ENCODE measurements around the gene HOXA10.

The HOXA10 gene

DNA sequence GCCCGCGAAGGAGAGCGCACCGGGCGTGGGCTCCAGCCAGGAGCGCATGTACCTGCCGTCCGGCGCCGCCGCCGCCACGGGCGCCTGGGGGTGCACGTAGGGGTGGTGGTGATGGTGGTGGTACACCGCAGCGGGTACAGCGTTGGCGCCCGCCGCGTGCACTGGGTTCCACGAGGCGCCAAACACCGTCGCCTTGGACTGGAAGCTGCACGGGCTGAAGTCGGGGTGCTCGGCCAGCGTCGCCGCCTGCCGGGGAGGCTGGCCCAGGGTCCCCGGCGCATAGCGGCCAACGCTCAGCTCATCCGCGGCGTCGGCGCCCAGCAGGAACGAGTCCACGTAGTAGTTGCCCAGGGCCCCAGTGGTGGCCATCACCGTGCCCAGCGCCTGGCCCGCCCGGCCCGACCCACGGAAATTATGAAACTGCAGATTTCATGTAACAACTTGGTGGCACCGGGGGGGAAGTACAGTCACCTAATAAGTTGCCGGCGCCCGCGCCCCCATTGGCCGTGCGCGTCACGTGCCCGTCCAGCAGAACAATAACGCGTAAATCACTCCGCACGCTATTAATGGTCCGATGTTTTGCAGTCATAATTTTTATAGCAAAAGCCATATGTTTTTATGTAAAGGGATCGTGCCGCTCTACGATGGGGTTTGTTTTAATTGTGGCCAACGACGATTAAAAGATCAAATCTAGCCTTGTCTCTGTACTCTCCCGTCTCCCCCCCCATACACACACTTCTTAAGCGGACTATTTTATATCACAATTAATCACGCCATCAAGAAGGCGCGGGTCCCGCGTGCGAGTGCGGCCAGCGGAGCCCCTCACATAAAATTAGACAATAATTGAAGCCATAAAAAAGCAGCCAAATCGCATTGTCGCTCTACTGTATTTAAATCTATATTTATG is 8.8 kb downstream of the HOXA10 start, which contains the start of gene HOXA9:
HOXA9 (minus strand) TSS at position 449 of the 907 bp plus-strand sequence; CDS start at position 369, 80 bp downstream.
- no peak for DNase-seq

DNA sequence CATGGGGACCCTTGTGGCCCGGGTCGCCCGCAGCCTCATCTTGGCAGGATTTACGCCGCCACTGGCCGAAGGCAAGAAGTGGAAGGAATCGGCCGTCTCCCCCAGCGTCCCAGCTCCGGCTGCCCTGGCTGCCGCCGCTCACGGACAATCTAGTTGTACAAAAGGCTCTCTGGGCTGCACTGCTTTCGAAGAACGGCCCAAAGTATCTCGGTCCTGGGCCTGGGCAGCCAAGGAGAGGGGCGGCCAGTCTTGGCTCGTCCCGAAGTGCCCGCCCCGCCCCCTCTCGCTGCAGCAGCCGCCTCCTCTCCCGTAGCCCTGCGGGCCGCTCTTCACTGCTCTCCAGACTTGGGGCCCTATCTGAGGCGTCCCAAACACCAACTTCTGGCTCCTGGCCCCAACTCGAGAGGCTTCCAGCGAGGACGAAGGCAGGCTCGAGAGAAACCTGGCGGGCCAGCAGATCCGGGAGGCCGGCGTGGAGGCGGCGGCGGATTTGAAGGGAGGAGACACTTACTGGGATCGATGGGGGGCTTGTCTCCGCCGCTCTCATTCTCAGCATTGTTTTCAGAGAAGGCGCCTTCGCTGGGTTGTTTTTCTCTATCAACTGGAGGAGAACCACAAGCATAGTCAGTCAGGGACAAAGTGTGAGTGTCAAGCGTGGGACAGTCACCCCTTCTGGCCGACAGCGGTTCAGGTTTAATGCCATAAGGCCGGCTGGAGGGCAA is 9.6 kb downstream of the HOXA10 start:
- peak; percentile 48 for DNase-seq

DNA sequence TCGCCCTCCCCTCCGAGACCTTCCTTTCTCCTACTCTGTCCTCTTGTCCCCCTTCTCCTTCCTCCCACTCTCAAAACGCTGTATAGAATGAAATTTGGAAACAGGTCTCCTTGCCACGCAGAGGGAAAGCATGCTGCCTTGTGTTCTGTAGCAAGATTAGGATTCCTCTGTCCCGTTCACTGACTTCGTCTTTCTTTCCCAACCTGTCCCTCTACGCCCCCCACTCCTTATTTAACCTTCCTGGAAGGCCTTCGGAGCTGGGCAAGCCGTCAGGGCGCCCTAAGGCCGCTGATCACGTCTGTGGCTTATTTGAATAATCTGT is 10.1 kb downstream of the HOXA10 start:
- DNase-seq: no peak

DNA sequence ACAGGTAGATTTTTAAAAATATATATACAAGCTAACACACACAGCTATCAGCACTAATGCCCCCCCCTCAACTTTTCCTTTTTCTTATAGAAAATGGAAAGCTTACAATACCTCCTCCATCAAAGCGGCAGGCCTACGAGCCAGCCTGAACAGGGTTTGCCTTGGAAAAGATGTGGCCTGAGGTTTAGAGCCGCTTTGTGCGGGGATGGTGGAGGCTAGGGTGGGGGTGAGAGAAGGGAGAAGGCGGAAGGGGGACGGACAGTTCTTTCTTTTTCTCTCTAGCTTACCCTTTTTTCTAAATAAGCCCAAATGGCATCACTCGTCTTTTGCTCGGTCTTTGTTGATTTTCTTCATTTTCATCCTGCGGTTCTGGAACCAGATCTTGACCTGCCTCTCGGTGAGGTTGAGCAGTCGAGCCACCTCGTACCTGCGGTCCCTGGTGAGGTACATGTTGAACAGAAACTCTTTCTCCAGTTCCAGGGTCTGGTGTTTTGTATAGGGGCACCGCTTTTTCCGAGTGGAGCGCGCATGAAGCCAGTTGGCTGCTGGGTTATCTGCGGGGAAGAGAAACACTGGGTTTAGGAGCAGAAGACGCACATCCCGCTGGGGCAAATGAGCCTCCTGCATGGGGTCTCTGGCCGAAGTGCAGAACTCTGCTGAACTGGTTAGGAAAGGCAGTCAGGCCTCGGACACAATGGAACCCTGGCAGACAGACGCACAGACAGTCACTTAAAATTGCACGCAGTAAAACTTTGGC is 10.7 kb downstream of the HOXA10 start:
- DNase-seq: no peak

DNA sequence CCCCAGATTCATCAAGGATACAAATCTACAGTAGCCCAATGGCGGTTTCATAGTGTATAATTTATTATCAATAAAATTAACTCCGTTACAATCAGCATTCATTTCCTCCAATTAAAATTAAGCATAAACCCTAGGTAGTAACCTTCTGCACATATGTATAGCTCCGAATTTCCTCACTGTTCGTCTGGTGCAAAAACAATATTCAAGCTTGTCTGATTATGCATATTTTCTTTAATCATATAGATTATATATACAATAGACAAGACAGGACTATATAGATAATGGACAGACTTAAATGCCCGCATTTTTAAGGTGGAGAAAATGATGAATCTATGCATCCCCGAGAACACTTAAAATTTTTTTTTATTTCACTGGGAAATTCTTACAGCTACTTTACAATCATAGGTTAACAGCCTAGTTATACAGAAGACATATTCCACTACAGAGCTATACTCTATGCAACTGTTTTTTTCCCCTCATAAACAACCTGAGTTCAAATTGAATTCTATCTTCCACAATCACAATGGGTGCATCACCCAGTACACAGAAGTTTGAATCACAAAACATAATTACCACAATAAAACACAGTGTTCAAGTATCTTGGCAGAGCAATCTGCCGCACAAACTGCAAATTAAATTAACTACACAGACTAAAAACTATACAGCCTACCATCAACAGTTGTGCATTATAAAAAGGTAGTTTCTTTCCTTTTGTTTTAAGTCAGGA is 11.4 kb downstream of the HOXA10 start:
- no peak for DNase-seq

DNA sequence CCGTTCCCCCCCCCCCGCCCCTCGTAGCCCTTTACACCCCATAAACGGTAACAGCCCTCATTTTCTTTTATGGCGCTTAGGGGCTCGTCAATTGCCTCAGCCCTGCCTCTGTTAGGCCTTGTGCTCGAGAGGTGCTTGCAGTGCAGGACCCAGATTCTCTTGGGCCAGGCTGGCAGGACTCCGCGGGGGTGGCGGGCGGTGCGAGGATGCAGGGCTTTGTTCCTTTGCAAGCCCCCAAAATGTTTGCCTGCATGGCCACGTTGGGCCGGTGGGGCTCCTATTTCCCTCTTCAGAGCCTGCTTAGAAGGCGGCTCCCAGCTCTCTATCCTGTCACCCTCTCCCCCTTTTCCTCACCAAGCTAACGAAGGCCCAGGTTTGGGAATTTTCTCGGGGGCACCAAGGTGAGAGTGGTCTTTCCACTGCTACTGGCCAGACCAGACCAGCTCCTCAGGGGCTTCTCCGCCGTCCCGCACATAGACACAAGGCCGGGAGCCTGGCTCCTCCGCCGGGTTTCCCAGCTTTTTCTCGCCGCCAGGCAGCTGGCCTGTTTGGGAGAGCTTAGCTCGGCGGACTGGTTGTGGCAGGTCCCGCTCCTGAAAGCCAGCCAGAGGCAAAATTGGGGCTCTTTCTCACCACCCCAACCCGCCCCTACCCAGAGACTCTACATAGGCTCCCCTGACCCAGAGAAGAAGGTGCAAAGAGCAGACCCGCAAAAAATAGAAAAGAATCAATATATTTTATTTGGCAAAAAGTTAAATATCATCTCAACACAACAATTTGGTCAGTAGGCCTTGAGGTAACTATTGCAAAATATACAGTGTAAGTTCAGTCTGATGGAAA is 12.2 kb downstream of the HOXA10 start:
- DNase-seq: no peak

DNA sequence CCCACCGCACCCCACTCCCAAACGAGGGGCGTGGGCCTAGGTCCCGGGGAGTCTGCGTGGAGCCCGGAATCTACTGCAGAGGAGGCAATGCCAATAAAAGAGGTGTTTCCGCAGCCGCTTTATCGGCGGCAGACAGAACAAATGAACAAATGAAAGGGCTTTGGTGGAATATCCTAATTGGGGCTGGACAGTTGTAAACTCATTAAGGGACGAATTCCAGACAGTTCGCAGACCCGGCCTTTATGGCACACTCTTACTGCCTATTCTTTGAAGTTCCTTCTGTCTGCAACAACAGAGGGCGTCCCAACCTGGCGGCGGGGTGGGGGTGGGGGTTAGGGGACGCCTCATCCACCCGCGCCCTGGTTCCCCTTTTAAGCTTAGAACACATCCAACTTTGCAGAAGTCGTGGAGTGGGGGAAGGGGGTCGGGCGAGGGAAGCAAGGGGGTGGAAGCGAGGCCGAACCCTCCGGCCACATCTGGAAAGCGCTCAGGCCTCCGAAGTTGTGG is 12.9 kb downstream of the HOXA10 start:
- no peak for DNase-seq

DNA sequence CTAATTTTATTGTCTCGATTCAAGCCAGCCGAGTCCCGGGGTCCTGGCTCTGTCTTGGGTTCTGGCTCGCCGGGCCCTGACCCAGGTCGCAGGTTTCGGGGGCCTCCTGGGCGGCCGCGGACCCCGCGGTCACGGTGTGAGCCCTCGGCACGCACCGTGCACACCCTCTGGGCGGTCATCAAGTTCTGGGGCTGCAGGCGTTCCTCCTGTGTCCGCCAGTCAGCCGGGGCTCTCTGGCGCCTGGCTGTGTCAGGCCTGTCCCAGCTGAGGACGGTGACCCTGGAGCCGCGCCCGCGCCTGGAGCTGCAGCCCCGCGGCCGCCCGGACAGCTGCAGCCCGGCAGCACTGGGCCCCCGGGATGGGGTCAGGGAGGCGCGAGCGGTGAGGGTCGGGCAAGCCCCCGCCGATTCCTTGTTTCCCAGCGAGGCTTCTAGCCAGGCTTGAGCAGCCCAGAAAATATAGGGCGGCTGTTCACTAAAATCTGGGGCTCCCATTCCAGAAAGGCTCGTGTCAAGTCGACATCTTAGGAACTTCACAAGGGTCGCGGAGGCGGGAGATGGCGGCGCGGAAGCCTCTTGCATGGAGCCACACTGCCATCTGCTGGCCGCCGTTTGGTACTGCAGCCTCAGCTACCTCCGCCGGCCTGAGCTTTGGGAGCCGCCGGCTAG is 13.4 kb downstream of the HOXA10 start:
- DNase-seq: peak; percentile 90

DNA sequence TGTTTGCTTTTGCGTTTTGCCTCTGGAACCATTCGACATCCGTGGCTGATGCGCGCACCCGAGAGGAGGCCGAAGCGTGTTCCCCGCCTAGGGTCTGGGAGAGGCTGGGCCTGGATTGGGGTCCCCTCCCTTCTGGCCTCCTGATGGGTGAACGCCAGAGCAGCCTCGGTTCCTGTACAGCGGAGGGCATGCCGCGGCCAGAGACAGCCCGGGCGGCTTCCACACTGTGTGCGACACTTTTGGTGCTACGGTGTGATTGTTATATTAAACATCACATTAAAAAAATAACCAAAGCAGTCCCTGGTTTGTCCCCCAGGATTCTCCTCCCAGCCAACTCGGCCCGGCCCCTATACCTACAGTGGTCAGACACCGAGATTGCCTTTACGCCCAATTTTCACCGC is 14.0 kb downstream of the HOXA10 start:
- DNase-seq: peak; percentile 58

DNA sequence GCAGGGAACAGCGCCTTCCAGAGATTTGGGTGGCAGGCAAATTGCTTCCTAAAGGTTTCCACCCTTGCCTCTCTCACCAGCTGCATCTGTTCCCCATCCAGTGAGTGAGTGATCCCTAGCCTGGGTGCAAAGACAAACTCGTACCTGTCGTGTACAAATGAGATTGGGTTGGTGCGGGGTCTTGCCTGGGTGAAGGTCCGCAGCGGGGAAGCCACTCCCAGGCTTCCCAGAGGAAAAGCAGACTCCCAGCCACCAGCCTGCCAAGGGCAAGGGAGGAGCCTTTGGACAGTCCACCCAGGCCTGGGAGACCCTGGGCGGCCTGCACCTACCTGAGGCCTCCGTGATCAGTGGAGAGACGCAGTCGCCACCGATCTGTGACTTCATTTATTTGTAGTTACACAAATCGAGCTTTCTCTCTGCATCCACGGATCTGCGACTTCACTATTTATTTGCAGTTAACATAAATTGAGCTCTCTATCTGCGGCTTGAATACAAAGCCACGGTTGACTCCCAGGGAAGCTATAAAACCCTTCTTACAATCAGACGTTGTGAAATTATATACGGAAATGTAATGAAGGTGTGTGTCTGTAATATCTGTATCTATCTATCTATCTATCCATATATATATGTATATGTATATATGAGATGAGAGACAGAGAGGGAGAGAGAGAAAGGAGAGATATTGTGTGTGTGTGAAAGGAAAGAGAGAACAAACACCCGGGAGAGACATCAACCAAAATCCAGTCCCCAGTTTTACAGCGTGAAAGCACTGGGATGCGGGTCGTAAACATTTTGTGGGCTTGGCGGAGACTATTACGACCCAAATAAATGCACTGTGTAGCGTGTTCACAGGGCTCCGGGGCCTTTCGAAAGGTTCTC is 14.6 kb downstream of the HOXA10 start:
- no peak for DNase-seq

DNA sequence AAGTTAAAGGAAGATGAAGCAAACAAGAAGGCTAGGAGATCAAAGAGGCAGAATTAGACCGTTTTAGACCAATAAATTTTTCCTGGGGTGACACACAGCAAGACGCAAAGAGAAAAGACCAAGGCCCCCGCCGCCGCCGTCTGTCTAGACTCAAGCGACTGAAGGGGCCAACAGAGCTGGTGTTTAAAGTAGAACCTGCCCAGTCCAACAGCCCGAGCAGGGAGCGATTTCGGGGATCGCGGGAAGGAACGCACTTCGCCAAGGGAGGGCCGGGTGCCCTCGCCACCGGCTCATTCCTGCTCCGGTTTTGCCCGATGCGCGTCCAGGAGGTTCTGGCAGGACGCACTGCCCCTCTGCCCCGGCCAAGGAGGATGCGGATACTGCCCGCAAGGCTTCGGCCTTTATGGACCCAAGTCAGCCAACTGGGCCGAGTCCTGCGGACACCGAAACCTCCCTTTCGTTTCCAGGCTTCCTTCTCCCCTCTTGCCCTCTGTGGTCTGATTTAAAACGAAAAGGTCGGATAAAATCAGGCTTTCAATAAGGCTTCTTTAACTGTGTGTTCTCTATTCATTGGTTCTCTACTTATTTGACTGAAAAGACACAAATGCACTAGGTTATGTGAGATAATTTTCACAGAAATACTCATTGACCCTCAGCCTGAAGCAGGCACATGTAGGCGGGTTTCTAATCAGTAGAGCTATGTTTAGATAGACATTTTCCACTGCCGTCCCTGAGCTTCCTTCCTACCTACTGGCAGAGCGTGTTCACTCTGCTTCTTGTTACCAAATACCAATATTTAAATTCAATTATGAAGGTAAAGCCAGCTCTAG is 15.5 kb downstream of the HOXA10 start:
- no peak for DNase-seq

DNA sequence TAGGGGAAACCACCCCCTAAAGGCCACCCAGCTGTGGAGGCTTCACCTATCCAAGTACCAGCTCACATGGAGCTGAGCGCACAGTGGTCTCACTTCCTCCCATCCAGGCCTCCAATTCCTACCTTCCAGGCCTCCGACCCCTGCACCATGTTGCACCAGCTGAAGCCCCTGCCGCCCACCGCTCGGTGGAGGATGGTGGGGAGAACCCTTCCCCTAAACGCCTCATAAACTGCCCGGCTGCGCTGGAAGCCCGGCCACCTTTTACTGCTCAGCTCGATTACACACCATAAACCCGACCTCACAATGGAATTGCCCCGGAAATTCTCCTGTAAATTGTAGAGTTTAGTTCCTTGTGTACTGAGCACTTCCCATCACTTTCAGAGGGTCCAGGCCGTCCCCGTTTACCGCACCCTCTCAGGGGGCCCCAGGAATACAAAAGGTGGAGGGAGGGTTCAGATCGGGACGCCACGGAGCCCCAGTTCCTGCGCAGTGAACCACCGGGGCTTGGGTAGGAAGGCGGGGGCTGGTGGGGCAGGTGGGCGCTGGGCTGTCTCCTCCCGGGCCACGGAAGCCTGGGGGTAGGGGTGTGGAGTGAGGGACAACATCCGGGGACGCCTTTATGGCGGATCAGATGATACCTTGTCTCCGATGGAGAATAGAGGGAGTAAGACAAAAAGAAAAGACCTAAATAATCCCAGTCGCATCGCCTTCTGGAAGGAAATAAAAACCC is 16.3 kb downstream of the HOXA10 start:
- no peak for DNase-seq

DNA sequence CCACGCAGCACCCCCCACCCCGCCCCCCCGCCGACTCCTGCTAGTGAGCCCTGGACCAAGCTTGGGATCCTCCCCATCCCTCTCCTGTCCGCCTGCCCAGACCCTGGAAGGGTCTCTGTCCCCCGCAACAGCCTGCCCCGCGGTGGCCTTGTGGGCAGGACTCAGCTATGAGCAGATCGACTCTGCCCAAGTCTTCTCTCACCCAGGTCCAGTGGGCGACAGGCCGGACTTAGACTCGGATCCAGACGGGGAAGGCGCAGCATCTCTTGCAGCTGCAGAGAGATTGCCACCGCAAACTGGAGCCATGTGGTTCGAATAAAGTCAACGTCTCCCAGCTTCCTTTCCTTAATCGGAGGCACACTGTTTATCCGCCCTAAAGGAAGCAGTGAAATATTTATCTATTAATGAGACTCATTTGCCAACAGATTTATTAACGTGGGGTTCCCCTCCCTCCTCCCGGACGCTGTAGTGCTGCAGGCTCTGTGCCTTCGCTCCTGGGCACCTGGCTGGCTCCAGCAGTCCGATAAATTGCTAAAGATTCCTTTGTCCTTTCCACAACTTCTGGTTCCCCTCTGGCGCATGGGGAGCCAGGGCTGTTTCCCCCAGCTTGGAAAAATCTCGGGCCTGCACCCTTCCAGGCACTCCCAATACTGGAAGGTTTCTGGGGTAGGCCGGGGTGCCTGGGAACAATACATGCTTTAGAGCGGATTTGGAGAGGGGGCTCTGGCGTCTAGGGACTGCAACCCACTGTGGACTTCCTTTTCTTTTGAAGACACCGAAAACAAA is 17.0 kb downstream of the HOXA10 start:
- no peak for DNase-seq

DNA sequence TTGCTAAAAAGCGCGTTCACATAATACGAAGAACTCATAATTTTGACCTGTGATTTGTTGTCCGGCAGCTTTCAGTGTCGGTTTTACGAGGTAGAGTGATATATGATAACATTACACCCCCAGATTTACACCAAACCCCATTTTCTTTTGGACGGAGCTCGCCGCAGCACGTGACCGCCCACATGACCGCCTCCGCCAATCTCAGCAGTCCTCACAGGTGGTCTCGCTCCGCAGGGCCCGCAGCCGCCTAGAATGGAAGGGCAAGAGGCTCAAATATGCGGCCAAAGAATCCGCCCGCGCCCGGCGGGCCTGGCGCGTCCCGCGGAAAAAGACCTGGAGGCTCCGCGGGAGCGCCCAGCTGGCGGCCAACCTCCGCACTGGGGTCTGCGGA is 17.6 kb downstream of the HOXA10 start, which contains the start of gene HOXA7:
HOXA7 (minus strand) TSS at position 168 of the 391 bp plus-strand sequence; CDS start at position 38, 130 bp downstream.
- DNase-seq: no peak

DNA sequence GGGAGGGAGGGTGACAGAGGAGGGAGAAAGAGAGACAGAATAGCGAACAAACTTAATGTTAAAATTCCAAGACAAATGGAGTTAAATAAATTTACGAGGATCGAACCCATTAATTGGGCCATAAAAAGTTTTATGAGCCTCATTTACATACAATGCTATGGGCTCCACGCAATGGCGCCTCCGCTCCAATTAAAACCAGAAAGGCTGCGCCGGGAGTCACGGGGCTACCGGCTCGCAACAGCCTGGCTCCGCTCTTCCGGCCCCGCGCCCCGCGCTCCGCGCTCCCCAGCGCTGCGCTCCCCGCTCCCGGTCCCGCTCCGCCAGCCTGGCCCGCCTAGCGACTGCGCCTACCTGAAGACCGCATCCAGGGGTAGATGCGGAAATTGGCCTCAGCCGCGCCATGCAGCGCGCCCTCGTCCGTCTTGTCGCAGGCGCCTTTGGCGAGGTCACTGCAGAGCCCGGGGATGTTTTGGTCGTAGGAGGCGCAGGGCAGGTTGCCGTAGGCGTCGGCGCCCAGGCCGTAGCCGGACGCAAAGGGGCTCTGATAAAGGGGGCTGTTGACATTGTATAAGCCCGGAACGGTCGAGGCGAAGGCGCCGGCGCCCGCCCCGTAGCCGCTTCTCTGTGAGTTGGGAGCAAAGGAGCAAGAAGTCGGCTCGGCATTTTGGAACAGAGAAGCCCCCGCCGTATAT is 18.2 kb downstream of the HOXA10 start:
- no peak for DNase-seq
